GM21825 (cell line): Measurements from ENCODE around the gene OR10D3.
"Not testable (repeated sequence)": the region's sequence is repeated elsewhere in the genome, so short reads cannot be mapped to it uniquely, and the experiment has no call there.

Experiments used
- ATAC-seq: cut with Tn5 transposase; IDR thresholded peaks from one replicate; pipeline ENCODE4 v1.9.1; 2021; ENCODE audit warnings: mild to moderate bottlenecking, moderate library complexity; ENCODE audit not compliant: unreplicated experiment

The OR10D3 gene

GRCh38 chr11:124183068-124183467 is at the start of gene OR10D3:
TSS of gene OR10D3 (plus strand) at chr11:124183345. CDS start at chr11:124185270, 1,925 bp downstream.
- no peak for ATAC-seq

- ATAC-seq, result no peak
Observed at GRCh38 chr11:124143034-124143433, 40.1 kb upstream of the OR10D3 start.

- no peak for ATAC-seq
Observed at GRCh38 chr11:124147951-124148350, 35.2 kb upstream of the OR10D3 start.

- ATAC-seq, result no peak
Observed at GRCh38 chr11:124150684-124151083, 32.5 kb upstream of the OR10D3 start.

- ATAC-seq, result no peak
Observed at GRCh38 chr11:124152770-124153407, 30.3 kb upstream of the OR10D3 start.

- no peak for ATAC-seq
Observed at GRCh38 chr11:124153821-124154220, 29.3 kb upstream of the OR10D3 start.

- ATAC-seq, result no peak
Observed at GRCh38 chr11:124159481-124159880, 23.7 kb upstream of the OR10D3 start.

GRCh38 chr11:124160986-124161385 is 22.2 kb upstream of the OR10D3 start:
- ATAC-seq, result no peak

GRCh38 chr11:124167826-124168231 is 15.3 kb upstream of the OR10D3 start:
- ATAC-seq, result no peak

- no peak for ATAC-seq
Observed at GRCh38 chr11:124168796-124169195, 14.3 kb upstream of the OR10D3 start.

- ATAC-seq, result not testable (repeated sequence)
Observed at GRCh38 chr11:124170315-124170714, 12.8 kb upstream of the OR10D3 start.

GRCh38 chr11:124170801-124171586 is 12.2 kb upstream of the OR10D3 start:
- ATAC-seq, result no peak

GRCh38 chr11:124172101-124172500 is 11.0 kb upstream of the OR10D3 start:
- ATAC-seq, result no peak

GRCh38 chr11:124172599-124172998 is 10.5 kb upstream of the OR10D3 start:
- no peak for ATAC-seq

GRCh38 chr11:124174001-124174583 is 9.1 kb upstream of the OR10D3 start:
- ATAC-seq, result no peak

GRCh38 chr11:124176925-124177715 is 6.0 kb upstream of the OR10D3 start:
- no peak for ATAC-seq

GRCh38 chr11:124179310-124179709 is 3.8 kb upstream of the OR10D3 start:
- ATAC-seq, result no peak

- no peak for ATAC-seq
Observed at GRCh38 chr11:124190298-124191139, 7.4 kb downstream of the OR10D3 start.

- no peak for ATAC-seq
Observed at GRCh38 chr11:124193221-124194010, 10.3 kb downstream of the OR10D3 start.
